ENCODE data around the gene GRIP2. TPM values are rescaled to one million over a fixed set of nuclear protein-coding genes. Genes with fewer than 3 reads are reported as not detected.

Gene GRIP2
- total RNA-seq, 4 donors from 2014 or later: 0.77 to 8.0 (median 2.1) TPM

- TF ChIP-seq POLR2A (IDR thresholded peaks at IDR 0.05): no peak
- TF ChIP-seq CTCF (IDR thresholded peaks at IDR 0.05): no peak
- Histone ChIP-seq H3K9me3 (no peaks in the 10 kb centered on the region), H3K27ac (no peak overlapping the region), H3K4me1 (no peaks in the 10 kb centered on the region), H3K4me3 (no peak overlapping the region), H3K27me3 (no peaks in the 10 kb centered on the region), H3K36me3 (no peaks in the 10 kb centered on the region)
- no peak for DNase-seq
- intact Hi-C loops (cut with DNase I; ENCODE audit: low total_unique reads): no loop called here
Observed at GRCh38 chr3:14568269-14568668, 28.1 kb upstream of the GRIP2 start.

GRCh38 chr3:14566812-14567211, 26.7 kb upstream of the GRIP2 start:
- no peaks in the 10 kb centered on the region for H3K9me3 ChIP-seq
- no peak overlapping the region for H3K27ac ChIP-seq
- H3K27me3 ChIP-seq: no peaks in the 10 kb centered on the region
- DNase-seq: no peak
- no peak overlapping the region for H3K4me3 ChIP-seq
- no peak for TF ChIP-seq POLR2A (IDR thresholded peaks at IDR 0.05)
- TF ChIP-seq CTCF (IDR thresholded peaks at IDR 0.05): no peak
- intact Hi-C loops (cut with DNase I; ENCODE audit: low total_unique reads): no loop called here
- no peaks in the 10 kb centered on the region for H3K36me3 ChIP-seq
- H3K4me1 ChIP-seq: no peaks in the 10 kb centered on the region

GRCh38 chr3:14565868-14566588, 25.9 kb upstream of the GRIP2 start:
- TF ChIP-seq POLR2A (IDR thresholded peaks at IDR 0.05): no peak
- TF ChIP-seq CTCF (IDR thresholded peaks at IDR 0.05): no peak
- no peaks in the 10 kb centered on the region for H3K36me3 ChIP-seq
- intact Hi-C loops (cut with DNase I; ENCODE audit: low total_unique reads): no loop called here
- no peaks in the 10 kb centered on the region for H3K4me1 ChIP-seq
- no peak overlapping the region for H3K4me3 ChIP-seq
- H3K9me3 ChIP-seq: no peaks in the 10 kb centered on the region
- no peaks in the 10 kb centered on the region for H3K27me3 ChIP-seq
- no peak for DNase-seq
- H3K27ac ChIP-seq: no peak overlapping the region

GRCh38 chr3:14564741-14565140, 24.6 kb upstream of the GRIP2 start:
- no peak overlapping the region for H3K4me3 ChIP-seq
- no peak for DNase-seq
- TF ChIP-seq POLR2A (IDR thresholded peaks at IDR 0.05): no peak
- no peak for TF ChIP-seq CTCF (IDR thresholded peaks at IDR 0.05)
- no peaks in the 10 kb centered on the region for H3K4me1 ChIP-seq
- no peaks in the 10 kb centered on the region for H3K27me3 ChIP-seq
- H3K9me3 ChIP-seq: no peaks in the 10 kb centered on the region
- intact Hi-C loops (cut with DNase I; ENCODE audit: low total_unique reads): no loop called here
- H3K36me3 ChIP-seq: no peaks in the 10 kb centered on the region
- no peak overlapping the region for H3K27ac ChIP-seq

- H3K4me3 ChIP-seq: no peak overlapping the region
- no peaks in the 10 kb centered on the region for H3K27me3 ChIP-seq
- no peak overlapping the region for H3K27ac ChIP-seq
- TF ChIP-seq CTCF (IDR thresholded peaks at IDR 0.05) (no peak), POLR2A (IDR thresholded peaks at IDR 0.05) (no peak)
- no peaks in the 10 kb centered on the region for H3K36me3 ChIP-seq
- DNase-seq: no peak
- no peaks in the 10 kb centered on the region for H3K9me3 ChIP-seq
- intact Hi-C loops (cut with DNase I; ENCODE audit: low total_unique reads): no loop called here
- H3K4me1 ChIP-seq: no peaks in the 10 kb centered on the region
Observed at GRCh38 chr3:14563946-14564539, 23.9 kb upstream of the GRIP2 start.
